DLD1 (cell line): Measurements from ENCODE around the gene VMP1.
"Not testable (repeated sequence)": the region's sequence is repeated elsewhere in the genome, so short reads cannot be mapped to it uniquely, and the experiment has no call there.

Source experiments
- in situ Hi-C: cut with HindIII; loops from 2 replicates; pipeline ENCODE4 v1.10.0; 2017; ENCODE audit warnings: low sequenced_read_pairs

The VMP1 gene

GRCh38 chr17:59775786-59776350 is 68.4 kb downstream of the VMP1 start:
- in situ Hi-C loops: no loop called here

- in situ Hi-C loops: no loop called here
Measured at GRCh38 chr17:59776577-59776976, 69.1 kb downstream of the VMP1 start.

- in situ Hi-C loops: no loop called here
Measured at GRCh38 chr17:59777033-59777432, 69.6 kb downstream of the VMP1 start.

- in situ Hi-C loops: no loop called here
Measured at GRCh38 chr17:59778996-59779395, 71.5 kb downstream of the VMP1 start.

GRCh38 chr17:59779521-59779920 is 72.1 kb downstream of the VMP1 start:
- in situ Hi-C loops: no loop called here

GRCh38 chr17:59780548-59780947 is 73.1 kb downstream of the VMP1 start:
- in situ Hi-C loops: not testable (repeated sequence)

- in situ Hi-C loops: no loop called here
Measured at GRCh38 chr17:59783221-59784047, 76.0 kb downstream of the VMP1 start.

GRCh38 chr17:59785091-59785799 is 77.8 kb downstream of the VMP1 start:
- in situ Hi-C loops: no loop called here

- in situ Hi-C loops: no loop called here
Measured at GRCh38 chr17:59786213-59786535, 78.7 kb downstream of the VMP1 start.

- in situ Hi-C loops: no loop called here
Measured at GRCh38 chr17:59786536-59787319, 79.3 kb downstream of the VMP1 start.

GRCh38 chr17:59789849-59790248 is 82.4 kb downstream of the VMP1 start:
- in situ Hi-C loops: not testable (repeated sequence)

GRCh38 chr17:59790418-59790817 is 83.0 kb downstream of the VMP1 start:
- in situ Hi-C loops: not testable (repeated sequence)

GRCh38 chr17:59790910-59791309 is 83.5 kb downstream of the VMP1 start:
- in situ Hi-C loops: no loop called here

GRCh38 chr17:59791603-59792457 is 84.4 kb downstream of the VMP1 start:
- in situ Hi-C loops: no loop called here

- in situ Hi-C loops: not testable (repeated sequence)
Measured at GRCh38 chr17:59792458-59792823, 85.0 kb downstream of the VMP1 start.

- in situ Hi-C loops: no loop called here
Measured at GRCh38 chr17:59793205-59793604, 85.8 kb downstream of the VMP1 start.

- in situ Hi-C loops: no loop called here
Measured at GRCh38 chr17:59796138-59796537, 88.7 kb downstream of the VMP1 start.

GRCh38 chr17:59796785-59797205 is 89.3 kb downstream of the VMP1 start:
- in situ Hi-C loops: no loop called here

- in situ Hi-C loops: no loop called here
Measured at GRCh38 chr17:59798111-59798510, 90.7 kb downstream of the VMP1 start.

- in situ Hi-C loops: no loop called here
Measured at GRCh38 chr17:59800530-59800942, 93.1 kb downstream of the VMP1 start.
